SU-DHL-6 (cell line): ENCODE measurements around the gene SPOCD1.

Experiments
- H2AFZ ChIP-seq: fragments of 200-600 bp; sonication (generic); 2 replicates; pipeline ENCODE4 v1.6.1; 2014; ENCODE audit warnings: low read depth, mild to moderate bottlenecking, moderate library complexity, mixed read lengths, antibody characterized with exemption, low read length; ENCODE audit not compliant: severe bottlenecking
- H3F3A ChIP-seq: fragments of 200-600 bp; shearing (Covaris generic); 2 replicates; pipeline ENCODE4 v1.6.0; 2016; ENCODE audit warnings: antibody characterized with exemption, mild to moderate bottlenecking; ENCODE audit not compliant: insufficient read depth
- H3K27ac ChIP-seq: fragments of 200-600 bp; sonication (generic); 2 replicates; pipeline ENCODE4 v1.5.1; 2016; ENCODE audit warnings: low read depth, mild to moderate bottlenecking, low read length, moderate library complexity, mixed read lengths
- H3K27me3 ChIP-seq: fragments of 200-600 bp; sonication (generic), shearing (Covaris generic); 2 replicates; pipeline ENCODE4 v1.6.0; 2014; ENCODE audit warnings: mild to moderate bottlenecking, low read length
- H3K36me3 ChIP-seq: fragments of 200-600 bp; sonication (generic); 2 replicates; pipeline ENCODE4 v1.6.1; 2014; ENCODE audit warnings: mild to moderate bottlenecking, low read length, mixed read lengths
- H3K4me2 ChIP-seq: fragments of 300-600, 200-600 bp; shearing (Covaris generic), sonication (generic); 2 replicates; pipeline ENCODE4 v1.6.0; 2014; ENCODE audit warnings: low read length, low read depth, mild to moderate bottlenecking; ENCODE audit not compliant: poor library complexity, severe bottlenecking
- H3K4me3 ChIP-seq: fragments of 200-600 bp; sonication (generic); 2 replicates; pipeline ENCODE4 v1.5.1; 2014; ENCODE audit warnings: antibody characterized with exemption, low read length, mild to moderate bottlenecking, mixed read lengths; ENCODE audit not compliant: insufficient read depth, poor library complexity, severe bottlenecking
- H3K79me2 ChIP-seq: fragments of 200-600 bp; sonication (generic); 2 replicates; pipeline ENCODE4 v1.6.1; 2014; ENCODE audit warnings: mild to moderate bottlenecking, low read length, moderate library complexity; ENCODE audit not compliant: insufficient read depth
- H3K9ac ChIP-seq: fragments of 200-600 bp; sonication (generic); 2 replicates; pipeline ENCODE4 v1.7.0; 2014; ENCODE audit warnings: mild to moderate bottlenecking, low read length
- H3K9me2 ChIP-seq: fragments of 200-600 bp; sonication (generic); replicated peaks from 2 replicates; pipeline ENCODE4 v1.6.1; 2014; ENCODE audit warnings: low read length; ENCODE audit not compliant: insufficient read depth
- H3K9me3 ChIP-seq: fragments of 200-600 bp; sonication (generic); 2 replicates; pipeline ENCODE4 v1.6.1; 2014; ENCODE audit warnings: low read length, mixed read lengths; ENCODE audit not compliant: insufficient read depth
- H4K20me1 ChIP-seq: fragments of 200-600 bp; sonication (generic); 2 replicates; pipeline ENCODE4 v1.6.1; 2014; ENCODE audit warnings: low read depth, mild to moderate bottlenecking, antibody characterized with exemption, low read length, moderate library complexity, mixed read lengths
- CTCF ChIP-seq: fragments of 200-600 bp; sonication (generic); IDR thresholded peaks from one replicate; pipeline ENCODE4 v1.5.1; 2017; ENCODE audit warnings: antibody characterized with exemption, mild to moderate bottlenecking, low read length, moderate library complexity; ENCODE audit not compliant: insufficient read depth, poor library complexity, severe bottlenecking
- EZH2phosphoT487 ChIP-seq: fragments of 200-600 bp; sonication (generic), shearing (Covaris generic); conservative IDR thresholded peaks from 2 replicates; pipeline ENCODE4 v1.6.1; 2018; ENCODE audit warnings: mild to moderate bottlenecking, antibody characterized with exemption, low read length, moderate library complexity, mixed read lengths

SPOCD1 gene

DNA sequence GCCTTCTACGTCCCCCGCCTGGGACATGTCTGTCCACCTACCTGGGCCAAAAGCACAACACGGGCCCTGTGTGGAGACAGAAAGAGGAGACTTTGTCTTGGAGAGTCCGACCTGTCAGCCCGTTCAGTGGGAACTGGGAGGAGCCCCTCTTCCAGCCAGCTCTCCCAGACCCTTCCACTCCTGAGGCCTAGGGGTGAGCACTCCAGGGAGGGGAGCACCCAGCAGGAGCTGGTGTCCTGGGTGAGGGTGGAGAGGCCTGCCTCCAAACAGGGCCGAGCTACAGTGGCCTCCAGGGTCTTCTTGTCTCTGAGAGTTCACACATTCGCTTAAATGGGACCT lies 546 bp downstream of the SPOCD1 start:
- H3K9me2 ChIP-seq = no peaks in the 10 kb centered on the region
- no peak overlapping the region for H3K9ac ChIP-seq
- H3K27ac ChIP-seq = no peak overlapping the region
- H3K4me2 ChIP-seq = no peak overlapping the region
- no peaks in the 10 kb centered on the region for H3K36me3 ChIP-seq
- no peak overlapping the region for H3K4me3 ChIP-seq
- H3K79me2 ChIP-seq = no peaks in the 10 kb centered on the region
- no peak overlapping the region for H2AFZ ChIP-seq
- TF ChIP-seq EZH2phosphoT487 (no peak), CTCF (no peak)
- H3K27me3 ChIP-seq = no peaks in the 10 kb centered on the region
- H4K20me1 ChIP-seq = no peaks in the 10 kb centered on the region
- H3F3A ChIP-seq = peaks cover 6% of the 10 kb centered on the region; the same call in 1 of the 2 replicates
- H3K9me3 ChIP-seq = no peaks in the 10 kb centered on the region

DNA sequence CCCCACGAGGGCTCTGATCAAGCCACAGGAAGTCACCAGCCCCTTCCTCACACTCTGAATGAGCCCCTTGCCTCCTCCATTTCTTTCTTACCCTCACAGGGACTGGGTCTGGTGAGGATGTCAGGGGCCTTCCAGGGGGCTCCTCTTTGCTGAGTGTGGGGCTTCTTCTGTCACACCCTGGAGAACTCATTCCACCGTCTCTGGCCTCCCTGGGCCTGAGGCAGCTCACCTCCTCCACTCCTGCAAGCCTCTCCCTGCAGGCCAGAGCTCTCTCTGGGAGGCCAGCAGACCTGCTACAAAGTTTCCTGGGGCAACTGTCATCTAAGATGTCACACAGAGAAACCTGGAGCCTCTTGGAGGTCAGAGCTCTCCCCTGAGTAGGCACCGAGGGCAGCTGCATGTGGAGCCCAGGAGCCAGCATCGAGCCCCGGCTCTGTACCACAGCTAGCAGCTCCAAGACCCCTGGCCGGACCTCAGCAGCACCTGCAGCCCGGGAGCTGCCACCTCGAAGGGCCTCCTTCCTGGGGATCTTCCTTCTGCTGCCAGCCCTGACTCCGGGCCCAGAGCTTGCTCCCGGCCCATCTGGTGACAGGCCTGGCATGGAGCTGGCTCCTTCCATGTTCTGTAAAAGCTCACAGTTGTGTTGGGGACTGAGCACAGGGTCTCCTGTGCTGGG lies 1.1 kb downstream of the SPOCD1 start:
- Histone ChIP-seq H3F3A (peaks cover 6% of the 10 kb centered on the region; the same call in 1 of the 2 replicates), H3K27ac (no peak overlapping the region), H3K27me3 (no peaks in the 10 kb centered on the region), H4K20me1 (no peaks in the 10 kb centered on the region), H3K36me3 (no peaks in the 10 kb centered on the region), H3K9ac (no peak overlapping the region), H2AFZ (no peak overlapping the region), H3K4me2 (no peak overlapping the region), H3K9me3 (no peaks in the 10 kb centered on the region), H3K4me3 (no peak overlapping the region), H3K9me2 (no peaks in the 10 kb centered on the region), H3K79me2 (no peaks in the 10 kb centered on the region)
- TF ChIP-seq CTCF = no peak
- no peak for TF ChIP-seq EZH2phosphoT487

DNA sequence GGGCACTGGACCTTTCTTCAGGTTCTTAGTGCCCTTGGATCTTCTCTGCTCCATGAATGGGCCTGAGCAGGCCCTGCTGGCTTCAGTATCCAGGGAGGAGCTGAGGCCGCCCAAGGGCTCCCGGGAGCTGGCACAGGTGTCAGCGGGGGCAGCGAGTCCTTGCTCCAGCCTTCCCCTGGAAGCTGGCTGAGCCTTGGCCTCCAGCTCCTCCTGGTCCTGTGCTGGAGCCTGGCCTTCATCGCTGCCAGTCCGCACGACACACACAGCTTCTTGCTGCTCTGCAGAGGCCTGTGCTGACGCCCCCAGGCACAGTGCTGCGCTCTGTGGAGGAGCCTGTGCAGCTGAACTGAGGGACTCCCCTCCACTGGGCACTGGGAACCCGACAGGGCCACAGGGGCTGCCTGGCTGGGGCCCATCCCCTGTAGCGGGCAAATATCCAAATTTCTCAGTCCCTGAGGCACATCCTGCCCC lies 1.7 kb downstream of the SPOCD1 start:
- no peak overlapping the region for H2AFZ ChIP-seq
- H3K4me3 ChIP-seq = no peak overlapping the region
- H3K79me2 ChIP-seq = no peaks in the 10 kb centered on the region
- H3K27me3 ChIP-seq = no peaks in the 10 kb centered on the region
- no peaks in the 10 kb centered on the region for H3K9me2 ChIP-seq
- peaks cover 6% of the 10 kb centered on the region; the same call in 1 of the 2 replicates for H3F3A ChIP-seq
- H3K9me3 ChIP-seq = no peaks in the 10 kb centered on the region
- no peak for TF ChIP-seq EZH2phosphoT487
- TF ChIP-seq CTCF = no peak
- H4K20me1 ChIP-seq = no peaks in the 10 kb centered on the region
- no peak overlapping the region for H3K9ac ChIP-seq
- no peak overlapping the region for H3K4me2 ChIP-seq
- H3K36me3 ChIP-seq = no peaks in the 10 kb centered on the region
- H3K27ac ChIP-seq = no peak overlapping the region
